ENCODE results near the gene CLINT1. TPM values are rescaled to one million over a fixed set of nuclear protein-coding genes. Genes with fewer than 3 reads are reported as not detected.

The CLINT1 gene
- total RNA-seq, 4 donors from 2014 or later = 69.1 to 103 (median 88.6) TPM

DNA sequence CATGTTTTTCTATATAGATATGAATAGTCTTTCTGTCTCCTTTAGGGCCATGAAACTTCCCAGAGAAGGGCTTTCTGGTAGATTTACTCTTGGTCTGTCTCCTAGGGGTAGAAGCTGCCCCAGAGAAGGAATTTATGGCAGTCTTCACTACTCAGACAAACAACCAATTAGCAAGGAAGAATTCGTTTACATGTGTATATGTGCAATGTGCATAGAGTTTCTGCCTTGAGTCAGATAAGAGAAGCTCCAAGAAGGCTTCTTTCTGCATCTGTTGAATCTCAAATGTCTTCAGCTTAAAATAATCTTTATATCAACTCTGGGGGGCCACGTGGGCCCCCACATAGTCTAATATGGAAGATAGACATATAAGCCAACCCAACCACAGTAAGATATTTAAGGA is 7.6 kb upstream of the CLINT1 start:
- TF ChIP-seq POLR2A (IDR thresholded peaks at IDR 0.05) = no peak
- TF ChIP-seq EP300 (IDR thresholded peaks at IDR 0.05) = no peak
- TF ChIP-seq, protein P1, sequence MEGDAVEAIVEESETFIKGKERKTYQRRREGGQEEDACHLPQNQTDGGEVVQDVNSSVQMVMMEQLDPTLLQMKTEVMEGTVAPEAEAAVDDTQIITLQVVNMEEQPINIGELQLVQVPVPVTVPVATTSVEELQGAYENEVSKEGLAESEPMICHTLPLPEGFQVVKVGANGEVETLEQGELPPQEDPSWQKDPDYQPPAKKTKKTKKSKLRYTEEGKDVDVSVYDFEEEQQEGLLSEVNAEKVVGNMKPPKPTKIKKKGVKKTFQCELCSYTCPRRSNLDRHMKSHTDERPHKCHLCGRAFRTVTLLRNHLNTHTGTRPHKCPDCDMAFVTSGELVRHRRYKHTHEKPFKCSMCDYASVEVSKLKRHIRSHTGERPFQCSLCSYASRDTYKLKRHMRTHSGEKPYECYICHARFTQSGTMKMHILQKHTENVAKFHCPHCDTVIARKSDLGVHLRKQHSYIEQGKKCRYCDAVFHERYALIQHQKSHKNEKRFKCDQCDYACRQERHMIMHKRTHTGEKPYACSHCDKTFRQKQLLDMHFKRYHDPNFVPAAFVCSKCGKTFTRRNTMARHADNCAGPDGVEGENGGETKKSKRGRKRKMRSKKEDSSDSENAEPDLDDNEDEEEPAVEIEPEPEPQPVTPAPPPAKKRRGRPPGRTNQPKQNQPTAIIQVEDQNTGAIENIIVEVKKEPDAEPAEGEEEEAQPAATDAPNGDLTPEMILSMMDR (IDR thresholded peaks at IDR 0.05) = no peak
- TF ChIP-seq POLR2AphosphoS5 (IDR thresholded peaks at IDR 0.05) = no peak
- Histone ChIP-seq H3K4me1 (no peaks in the 10 kb centered on the region), H3K27me3 (no peaks in the 10 kb centered on the region), H3K9me3 (no peaks in the 10 kb centered on the region), H3K27ac (no peak overlapping the region), H3K36me3 (no peaks in the 10 kb centered on the region), H3K4me3 (no peak overlapping the region)
- WGBS, 2 donors (ENCODE audit: low coverage in 1 of 2) = 38 to 63% methylated on average over 2 of the region's 2 CpGs
- no peak for ATAC-seq

DNA sequence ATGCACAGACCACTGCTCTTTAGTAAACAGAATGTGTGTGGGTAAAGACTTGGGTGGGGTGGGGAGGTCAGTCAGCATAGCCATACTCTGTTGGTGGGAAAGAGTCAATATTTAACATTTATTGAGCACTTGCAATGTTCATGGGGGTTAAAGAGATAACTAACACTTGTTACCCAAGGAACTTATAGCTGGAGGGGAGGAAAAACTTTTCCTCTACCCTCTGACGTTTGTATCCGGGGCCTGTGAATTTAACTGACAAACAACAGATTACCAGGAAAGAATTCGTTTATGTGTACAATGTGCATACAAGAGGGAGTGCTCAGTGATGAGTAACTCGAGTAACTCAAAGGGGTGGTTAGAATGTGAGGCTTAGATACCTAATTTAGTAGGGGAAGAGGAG is 6.8 kb upstream of the CLINT1 start:
- 28 to 33% methylated on average over 2 to 4 of the region's 4 CpGs for WGBS, 2 donors (ENCODE audit: low coverage in 1 of 2)
- H3K27ac ChIP-seq = no peak overlapping the region
- no peaks in the 10 kb centered on the region for H3K27me3 ChIP-seq
- no peak overlapping the region for H3K4me3 ChIP-seq
- TF ChIP-seq EP300 (IDR thresholded peaks at IDR 0.05) = no peak
- no peak for TF ChIP-seq POLR2A (IDR thresholded peaks at IDR 0.05)
- TF ChIP-seq, protein P1 (IDR thresholded peaks at IDR 0.05) = no peak
- TF ChIP-seq POLR2AphosphoS5 (IDR thresholded peaks at IDR 0.05) = no peak
- H3K4me1 ChIP-seq = no peaks in the 10 kb centered on the region
- no peaks in the 10 kb centered on the region for H3K9me3 ChIP-seq
- ATAC-seq = no peak
- no peaks in the 10 kb centered on the region for H3K36me3 ChIP-seq

- no peaks in the 10 kb centered on the region for H3K36me3 ChIP-seq
- H3K4me1 ChIP-seq = no peaks in the 10 kb centered on the region
- 40 to 74% methylated on average over 2 to 4 of the region's 4 CpGs for WGBS, 2 donors (ENCODE audit: low coverage in 1 of 2)
- no peak overlapping the region for H3K27ac ChIP-seq
- no peaks in the 10 kb centered on the region for H3K9me3 ChIP-seq
- H3K27me3 ChIP-seq = no peaks in the 10 kb centered on the region
- TF ChIP-seq, protein P1 (IDR thresholded peaks at IDR 0.05) = no peak
- no peak overlapping the region for H3K4me3 ChIP-seq
- no peak for ATAC-seq
Measured at GRCh38 chr5:157864067-157864466, 5.1 kb upstream of the CLINT1 start.

DNA sequence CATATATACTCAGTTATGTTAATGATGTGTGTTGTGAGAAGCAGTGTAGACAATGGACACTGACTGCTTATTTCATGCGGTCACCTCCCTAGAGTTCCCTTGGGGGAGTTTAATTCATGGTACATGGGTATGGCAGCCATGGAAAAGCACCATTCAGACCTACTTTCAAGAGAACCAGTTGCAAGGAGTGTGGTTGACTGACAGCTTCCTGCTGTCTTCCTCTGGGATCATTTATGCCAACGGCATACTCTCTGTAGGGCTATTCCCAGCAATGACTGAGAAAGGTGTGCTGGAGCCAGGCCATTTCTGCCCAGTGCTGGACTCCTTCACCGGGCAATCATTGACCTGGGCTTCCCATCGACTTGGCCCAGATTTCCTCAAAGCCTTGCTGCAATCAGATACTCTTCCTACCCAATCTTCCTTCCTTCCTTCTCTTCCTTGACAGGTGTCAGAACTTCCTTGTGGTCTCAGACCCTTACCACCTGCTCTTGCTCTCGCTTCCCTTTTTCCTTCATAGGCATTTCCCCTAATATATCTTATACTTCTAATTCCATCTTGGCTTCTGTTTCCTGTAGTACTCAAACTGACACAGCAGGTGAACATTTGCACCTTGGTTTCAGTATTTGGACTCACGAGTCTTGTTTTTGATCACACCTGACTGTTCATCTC is 3.4 kb upstream of the CLINT1 start:
- peaks cover 0 to 6% (median 0%) of the 10 kb centered on the region in 3 donors for H3K4me1 ChIP-seq
- no peak overlapping the region for H3K27ac ChIP-seq
- TF ChIP-seq, protein P1 (IDR thresholded peaks at IDR 0.05) = no peak
- no peak for TF ChIP-seq POLR2AphosphoS5 (IDR thresholded peaks at IDR 0.05)
- no peak for TF ChIP-seq EP300 (IDR thresholded peaks at IDR 0.05)
- TF ChIP-seq POLR2A (IDR thresholded peaks at IDR 0.05) = no peak
- no peaks in the 10 kb centered on the region for H3K27me3 ChIP-seq
- no peaks in the 10 kb centered on the region for H3K36me3 ChIP-seq
- no peaks in the 10 kb centered on the region for H3K9me3 ChIP-seq
- no peak for ATAC-seq
- WGBS, 2 donors (ENCODE audit: low coverage in 1 of 2) = 79 to 91% methylated on average over 5 to 6 of the region's 6 CpGs
- H3K4me3 ChIP-seq = no peak overlapping the region
